Measurements from ENCODE around the gene RAET1L.
"Not testable (repeated sequence)": the region's sequence is repeated elsewhere in the genome, so short reads cannot be mapped to it uniquely, and the experiment has no call there.

RAET1L gene

DNA sequence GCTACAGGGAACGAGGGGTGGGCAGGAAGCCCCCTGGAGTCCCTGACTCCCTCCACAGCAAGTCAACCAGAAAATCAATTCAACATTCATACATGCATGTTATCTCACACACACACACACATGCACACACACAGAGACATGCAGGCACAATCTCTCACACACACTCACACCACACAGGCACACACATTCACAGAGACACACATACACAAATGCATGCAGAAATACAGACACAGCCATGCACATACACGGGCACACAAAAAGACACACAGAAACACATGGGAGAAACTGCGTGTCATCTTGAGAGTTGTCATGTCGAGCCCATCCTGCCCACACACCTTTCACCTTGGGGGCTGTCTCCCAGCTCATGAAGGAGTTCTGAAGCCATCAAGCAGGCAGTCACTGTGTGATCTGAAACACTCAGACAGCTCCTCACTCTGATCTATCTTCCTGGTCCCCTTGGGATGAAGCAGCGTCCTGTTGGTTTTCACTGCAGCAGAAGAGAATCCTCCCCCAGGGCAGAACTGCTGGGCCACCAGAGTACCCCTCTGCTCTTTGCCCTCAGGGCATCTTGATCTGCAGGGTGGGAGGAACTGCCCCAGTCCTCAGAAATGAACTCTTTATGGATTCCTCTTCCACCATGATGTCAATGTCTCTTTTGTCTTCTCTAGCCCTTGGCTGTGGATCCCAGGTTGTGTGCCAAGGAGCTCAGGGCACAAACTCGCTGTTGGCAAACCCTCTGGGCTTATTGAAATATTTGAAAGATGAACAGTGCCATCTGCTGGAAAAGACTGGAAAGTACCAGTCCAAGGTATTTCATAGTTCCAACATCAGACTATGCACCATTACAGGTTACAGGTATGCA lies 8.8 kb downstream of the RAET1L start:
- DNase-seq (ENCODE audit: low spot score), result peak; percentile 78

DNA sequence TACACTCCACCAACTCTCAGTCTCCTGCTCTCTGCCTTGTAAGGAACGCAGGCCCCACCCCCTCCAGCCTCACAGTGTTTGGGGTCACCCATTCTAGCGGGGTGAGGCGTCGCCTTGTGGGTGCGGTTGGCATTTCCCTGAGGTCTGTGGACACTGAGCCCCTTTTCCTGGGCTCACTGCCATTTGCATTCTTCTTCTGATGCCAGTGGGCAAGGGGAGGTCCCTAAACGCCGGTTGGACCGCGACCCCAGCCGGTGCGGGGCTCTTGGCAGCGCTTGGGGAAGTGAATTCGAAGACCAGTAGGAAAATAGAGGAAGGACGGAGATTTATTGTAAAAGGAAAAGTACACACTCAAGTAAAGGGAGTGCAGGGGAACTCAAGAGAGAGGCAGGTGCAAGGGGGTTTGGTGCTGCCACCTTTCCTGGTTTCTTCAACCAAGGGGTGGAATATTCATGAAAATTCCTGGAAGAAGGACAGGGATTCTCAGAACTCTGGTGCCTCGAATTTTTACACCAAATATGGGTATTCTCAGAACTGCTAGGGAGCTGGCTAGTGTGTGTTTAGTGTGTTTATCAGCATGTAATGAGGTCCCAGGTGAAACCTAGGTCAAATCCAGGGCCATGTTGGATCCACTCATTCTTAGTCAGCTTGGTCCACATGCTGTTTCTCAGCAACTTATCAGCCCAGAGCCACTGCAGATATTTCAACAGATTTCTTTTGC lies 9.9 kb downstream of the RAET1L start:
- DNase-seq (ENCODE audit: low spot score), result peak; percentile 43

DNA sequence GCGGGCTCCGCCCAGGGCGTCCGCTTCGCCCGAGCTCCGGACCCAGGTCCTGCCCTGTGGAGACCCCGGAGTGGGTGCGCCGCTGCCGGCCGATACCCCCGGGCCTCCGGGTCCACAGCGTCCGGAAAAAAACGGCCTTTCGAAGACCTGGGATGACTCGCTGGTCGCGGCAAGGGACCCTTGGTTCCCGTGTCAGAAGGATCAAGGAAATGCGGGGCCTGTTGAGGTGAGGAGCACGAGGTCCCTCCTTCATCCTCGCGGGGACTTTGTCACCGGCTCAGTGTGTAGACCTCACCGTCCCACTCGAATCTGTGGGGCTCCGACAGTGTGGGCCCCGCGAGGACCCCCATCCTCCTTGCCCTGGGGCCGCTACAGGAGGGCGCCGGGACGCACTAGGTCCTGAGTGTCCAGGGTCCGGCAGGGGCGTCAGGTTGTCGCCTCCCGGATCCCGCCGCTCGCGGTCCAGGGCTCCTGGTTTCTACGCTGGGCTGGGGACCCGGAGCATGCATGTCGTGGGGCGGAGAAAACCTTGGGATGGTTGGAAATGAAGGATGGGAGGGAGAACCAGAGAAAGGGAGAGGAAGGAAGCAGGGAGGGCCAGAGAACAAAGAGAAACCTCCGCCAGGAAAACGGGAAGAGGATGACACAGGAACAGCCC lies 10.6 kb downstream of the RAET1L start:
- DNase-seq (ENCODE audit: low spot score), result not testable (repeated sequence)

DNA sequence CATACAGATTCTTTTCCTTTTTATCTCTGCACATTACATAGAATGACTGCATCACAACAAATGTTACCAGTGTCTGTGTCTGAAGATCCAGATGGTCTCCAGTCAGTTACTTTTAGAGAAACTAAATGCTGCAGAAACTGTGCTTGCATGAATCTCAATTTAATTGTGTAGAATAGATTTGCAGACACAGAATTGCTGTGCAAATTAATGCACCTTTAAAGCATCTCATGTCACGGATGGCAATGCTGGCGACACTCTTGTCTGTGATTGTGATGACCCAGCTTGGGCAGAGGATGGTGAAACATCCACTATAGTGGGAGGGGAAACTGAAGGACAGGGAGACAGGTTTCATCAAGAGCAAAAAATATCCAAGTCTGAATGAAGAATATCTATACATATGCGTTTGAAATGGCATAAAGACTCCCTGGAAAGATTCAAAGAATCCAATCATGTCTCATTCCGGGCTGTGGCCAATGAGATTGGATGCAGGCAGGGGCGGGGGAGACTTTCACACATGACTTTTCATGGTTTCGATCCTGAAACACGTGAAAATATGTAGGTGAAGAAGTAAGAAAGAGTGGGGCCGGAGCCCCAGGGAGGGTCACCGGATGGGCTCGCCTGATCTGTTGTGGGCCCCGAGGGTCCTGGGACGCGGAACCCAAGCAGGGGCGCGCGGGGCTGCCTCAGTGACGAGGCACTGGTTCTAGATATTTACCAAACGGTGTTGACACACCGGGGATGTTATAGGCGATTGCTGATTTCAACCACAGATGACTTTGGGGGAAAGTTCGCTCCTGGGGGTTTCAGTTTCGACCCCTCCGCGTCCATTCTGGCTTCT lies 11.3 kb downstream of the RAET1L start:
- DNase-seq (ENCODE audit: low spot score), result not testable (repeated sequence)

DNA sequence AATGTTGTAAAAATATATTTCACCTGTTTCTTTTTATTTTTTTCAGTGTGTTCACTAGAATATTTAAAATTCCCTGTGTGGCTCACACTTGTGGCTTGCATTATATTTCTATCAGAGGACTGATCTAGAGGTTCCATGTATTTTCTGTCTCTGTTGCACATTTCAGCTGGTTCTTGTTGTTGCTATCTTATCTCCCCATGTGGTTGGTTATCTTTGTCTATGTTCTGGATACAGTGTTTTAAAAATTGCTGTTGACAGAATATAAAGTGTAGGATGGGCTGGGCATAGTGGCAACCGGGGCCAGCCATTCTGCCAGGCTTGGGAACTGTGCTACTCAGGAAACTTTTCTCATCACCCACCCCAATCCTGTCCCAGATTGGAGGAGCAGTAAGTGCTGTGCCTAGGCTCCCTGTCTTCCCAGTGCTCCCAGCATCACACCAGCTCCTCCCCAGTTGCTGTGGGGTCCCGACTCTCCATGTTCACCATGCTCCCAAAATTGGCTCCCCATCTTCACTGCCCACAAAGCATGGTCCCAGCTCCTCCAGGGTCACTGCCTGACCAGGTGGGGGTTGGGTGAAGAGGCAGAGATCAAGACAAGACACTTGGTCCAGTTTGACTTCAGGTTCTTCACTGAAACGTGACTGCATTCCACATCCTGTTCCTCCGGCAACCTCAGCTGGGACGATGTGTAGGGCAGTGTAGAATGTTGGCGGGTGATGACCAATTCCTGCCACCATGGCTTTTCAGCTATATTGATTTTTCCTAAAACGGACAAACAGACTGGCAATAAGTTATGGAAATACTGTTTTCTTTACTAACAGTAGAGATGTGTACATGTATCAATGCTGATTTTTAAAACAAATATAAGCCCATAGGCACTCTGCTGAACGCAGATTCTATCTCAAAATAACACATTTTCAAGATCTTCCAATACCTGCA lies 12.2 kb downstream of the RAET1L start:
- DNase-seq (ENCODE audit: low spot score), result not testable (repeated sequence)

DNA sequence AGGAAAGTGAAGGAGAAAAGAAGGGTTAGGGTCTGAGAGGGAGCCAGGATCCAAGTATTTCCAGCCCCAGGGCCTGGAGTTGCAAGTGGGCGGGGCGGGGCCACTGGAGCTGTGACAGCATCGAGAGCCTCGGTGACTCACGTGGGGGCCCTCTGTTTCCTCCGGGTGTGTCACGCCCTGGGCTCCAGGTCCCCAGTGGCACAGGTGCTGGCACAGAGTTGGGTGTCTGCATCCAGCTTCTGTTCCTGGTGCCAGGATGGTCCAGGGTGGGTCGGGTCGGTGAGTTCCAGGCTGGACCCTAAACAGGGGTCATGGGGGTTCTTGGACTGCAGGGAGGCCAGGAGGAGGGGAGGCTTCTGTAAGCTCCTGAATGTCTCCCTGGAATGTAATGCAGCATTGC lies 16.7 kb downstream of the RAET1L start:
- DNase-seq (ENCODE audit: low spot score), result peak; percentile 29

DNA sequence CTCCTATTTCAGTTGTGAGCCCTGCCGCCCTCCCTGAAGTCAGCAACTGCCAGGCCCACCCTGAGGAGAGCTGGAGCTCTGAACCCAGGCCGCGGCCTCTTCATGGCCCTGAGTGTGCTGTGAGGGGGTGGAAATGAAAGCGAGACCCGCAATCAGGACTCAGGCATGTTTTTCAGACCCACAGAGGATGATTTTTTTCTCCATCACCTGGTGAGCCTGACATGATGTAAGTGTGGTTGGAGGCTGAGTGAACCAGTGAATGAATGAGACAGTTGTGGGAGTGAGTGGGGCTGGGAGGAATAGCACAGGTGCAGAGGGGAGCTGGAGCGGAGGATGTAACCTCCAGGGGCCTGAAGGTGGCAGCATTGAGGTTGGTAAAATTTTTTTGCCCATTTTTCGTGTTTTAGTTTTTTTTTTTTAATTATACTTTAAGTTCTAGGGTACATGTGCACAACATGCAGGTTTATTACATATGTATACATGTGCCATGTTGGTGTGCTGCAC lies 18.3 kb downstream of the RAET1L start:
- peak; percentile 31 for DNase-seq (ENCODE audit: low spot score)

DNA sequence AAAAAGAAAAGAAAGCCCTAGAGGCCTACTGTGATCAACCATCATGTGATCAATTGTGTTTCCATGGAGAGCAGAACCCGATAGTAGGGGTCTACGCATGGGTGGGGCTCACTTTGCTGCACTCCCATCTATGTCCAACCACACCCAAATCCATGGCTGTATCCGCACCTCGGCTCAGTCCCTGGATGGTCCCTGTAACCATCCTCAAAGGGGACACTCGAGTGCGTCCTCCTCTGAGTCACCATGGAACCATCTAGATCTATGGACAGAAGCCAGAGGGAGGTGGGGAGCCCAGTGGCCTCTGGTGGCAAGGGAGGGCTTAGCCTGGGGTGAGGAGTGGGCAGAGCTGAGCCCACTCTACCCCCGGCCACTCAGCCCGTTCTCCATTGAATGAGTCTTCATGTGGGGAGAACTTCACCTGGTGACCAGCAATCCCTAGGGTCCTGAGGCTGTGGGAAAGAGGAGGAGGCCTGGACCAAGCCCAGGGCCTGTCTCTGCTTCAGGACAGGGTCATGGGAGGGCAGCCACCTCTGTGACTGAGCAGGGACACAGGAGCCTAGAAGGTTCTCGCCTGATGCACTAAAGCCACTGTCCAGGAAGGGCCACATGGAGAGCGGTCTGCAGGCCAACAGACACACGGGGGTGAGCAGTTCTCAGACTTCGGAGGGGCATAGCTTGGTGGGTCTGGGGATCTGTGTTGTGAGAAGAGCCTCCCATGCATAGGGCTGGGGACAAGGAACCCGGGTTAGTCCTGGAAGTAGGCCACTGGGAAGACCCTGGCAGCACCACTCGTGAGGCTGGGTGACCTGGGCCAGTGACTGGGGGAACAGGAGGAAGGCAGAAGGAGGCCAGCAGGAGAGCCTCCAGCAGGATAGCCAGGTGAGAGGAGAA lies 19.3 kb downstream of the RAET1L start:
- DNase-seq (ENCODE audit: low spot score), result no peak

DNA sequence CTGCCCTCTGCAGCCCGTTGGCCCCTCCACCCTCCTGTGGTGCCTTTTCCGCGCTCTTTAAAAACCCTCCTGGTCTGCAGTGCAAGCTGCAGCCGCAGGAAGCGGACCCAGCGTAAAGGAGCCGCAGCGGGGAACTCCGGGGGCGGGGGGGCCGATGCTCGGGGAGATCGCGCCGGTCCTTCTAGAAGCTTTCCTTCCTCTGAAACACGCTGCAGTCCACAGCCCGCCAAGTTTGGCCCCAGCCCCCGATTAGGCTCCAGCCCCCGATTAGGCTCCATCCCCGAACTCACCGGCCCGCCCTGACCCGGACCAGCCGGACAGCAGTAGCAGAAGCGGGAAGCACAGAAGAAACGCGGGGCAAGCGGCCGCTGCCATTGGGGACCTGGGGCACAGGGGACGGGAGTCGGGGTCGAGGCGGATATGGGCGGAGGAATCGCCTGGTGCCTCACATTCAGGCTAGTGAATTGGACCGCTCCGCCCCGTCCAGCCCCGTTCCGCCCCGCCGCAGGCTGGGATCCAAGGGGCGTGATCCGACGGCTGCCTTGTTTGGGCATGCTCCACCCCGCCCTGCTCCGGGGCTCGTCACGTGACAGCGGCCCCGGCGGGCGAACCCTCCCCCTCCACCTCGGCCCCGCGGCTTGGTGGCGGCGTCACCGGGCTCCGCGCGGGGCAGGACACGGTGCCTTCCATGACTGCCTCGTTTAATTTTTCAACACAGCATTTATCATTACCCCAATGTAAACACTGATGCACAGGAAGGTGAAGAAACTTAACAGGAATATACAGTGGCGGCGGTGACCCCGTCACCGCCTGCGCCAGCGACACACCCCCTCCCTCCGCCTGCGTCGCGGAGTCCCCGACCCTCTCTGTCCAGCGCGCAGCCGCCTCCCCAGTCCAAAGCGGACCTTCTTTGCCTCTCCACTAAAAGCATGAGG lies 20.3 kb downstream of the RAET1L start:
- DNase-seq (ENCODE audit: low spot score), result peak; percentile 88

DNA sequence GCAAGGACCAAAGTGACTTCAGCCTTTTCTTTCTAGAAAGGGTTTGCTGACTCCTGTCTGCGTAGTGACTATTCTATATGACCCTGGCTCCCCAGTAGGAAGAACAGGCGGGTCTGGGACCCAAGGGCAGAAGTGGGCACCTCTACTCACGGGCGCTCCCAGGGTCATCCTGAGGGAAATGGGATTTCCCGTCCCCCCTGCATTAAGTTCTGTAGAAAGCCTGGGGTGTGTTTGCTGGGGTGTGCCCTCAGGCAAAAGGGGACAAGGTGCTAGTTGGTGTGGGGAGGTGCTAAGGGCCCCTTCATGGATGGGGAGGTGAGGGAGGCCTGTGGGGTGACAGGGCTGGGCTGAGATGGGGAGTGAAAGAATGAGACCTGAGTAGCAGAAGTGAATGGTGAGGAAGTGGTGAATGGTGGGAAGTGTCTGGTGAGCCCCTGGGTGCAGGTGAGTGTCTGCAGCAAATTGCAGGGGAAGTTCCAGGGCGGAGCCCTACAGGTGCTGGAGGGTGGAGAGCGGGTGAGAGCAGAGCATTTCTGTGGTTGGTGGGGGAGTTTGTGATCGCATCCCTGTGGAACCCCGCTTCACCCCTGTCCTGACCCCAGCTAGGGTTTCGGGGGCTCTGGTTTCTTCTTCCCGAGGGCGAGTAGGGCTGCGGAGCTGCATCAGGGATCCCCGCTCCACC lies 21.1 kb downstream of the RAET1L start:
- DNase-seq (ENCODE audit: low spot score), result peak; percentile 64

DNA sequence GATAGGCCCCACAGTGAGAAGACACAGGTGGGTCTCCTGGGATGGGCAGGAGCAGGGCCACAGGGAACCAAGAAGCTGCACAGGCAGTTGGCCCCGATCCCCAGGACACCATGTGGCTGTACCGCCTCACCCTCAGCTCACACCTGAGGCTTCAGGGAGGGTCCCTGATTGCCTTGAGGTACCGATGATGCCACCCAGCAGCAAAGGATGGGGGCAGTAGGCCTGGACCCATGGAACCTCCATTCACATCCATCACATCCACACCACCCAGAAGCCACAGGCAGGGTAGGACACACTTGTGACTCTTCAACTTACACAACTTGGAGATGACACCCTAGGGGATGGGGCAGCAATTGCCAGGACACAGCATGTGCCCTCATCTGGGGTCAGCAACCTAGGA lies 21.7 kb downstream of the RAET1L start:
- DNase-seq (ENCODE audit: low spot score), result not testable (repeated sequence)

DNA sequence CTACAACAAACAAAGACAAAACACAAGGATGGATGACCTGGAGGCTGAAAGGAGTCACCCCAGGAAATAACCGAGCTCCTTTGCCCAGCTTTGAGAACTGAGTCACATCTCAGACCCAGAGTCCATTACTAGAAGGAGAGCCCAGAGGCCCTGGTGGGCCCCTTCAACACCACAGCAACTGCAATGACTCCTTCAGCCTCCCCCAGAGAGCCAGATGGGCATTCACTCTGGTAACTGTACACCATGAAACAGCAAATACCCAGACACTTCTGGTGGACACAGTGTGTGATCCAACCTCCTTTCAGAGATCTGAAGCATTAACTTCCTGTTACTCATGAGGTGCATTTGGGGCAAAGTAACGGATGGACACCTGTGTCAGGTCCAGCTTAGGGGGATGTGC lies 22.6 kb downstream of the RAET1L start:
- no peak for DNase-seq (ENCODE audit: low spot score)

DNA sequence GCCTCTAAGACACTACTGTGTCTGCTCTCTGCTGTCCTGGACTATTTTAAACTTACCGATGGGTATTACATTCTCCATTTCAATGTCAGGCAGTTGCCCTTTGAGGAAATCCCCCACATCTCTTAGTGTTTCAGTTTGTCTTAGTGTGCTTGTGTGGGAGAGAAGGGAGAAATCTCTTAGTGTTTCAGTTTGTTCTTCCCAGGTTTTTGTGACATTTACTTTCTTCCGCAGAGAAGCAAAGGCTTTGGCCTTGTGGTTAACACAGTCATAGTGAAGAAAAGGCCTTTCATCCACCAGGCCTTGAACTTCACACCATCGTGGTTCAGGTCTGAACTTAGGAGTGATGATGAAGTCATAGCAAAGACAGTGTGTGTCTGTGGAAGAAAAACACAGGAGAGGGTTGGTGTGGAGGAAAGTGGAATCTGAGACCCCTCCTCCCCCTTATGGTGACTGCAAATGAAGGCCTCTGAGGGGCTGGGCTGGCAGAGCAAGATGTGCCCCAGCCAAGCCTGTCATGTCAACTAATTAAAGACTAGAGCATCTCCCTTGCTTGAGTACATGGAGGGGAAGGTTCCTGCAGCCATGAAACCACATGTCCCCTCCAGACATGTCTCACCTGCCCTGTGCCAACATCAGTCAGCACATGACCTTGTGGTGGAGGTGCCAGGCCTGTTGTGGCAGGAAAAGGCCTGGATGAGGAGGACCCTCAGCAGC lies 23.9 kb downstream of the RAET1L start:
- DNase-seq (ENCODE audit: low spot score), result no peak

DNA sequence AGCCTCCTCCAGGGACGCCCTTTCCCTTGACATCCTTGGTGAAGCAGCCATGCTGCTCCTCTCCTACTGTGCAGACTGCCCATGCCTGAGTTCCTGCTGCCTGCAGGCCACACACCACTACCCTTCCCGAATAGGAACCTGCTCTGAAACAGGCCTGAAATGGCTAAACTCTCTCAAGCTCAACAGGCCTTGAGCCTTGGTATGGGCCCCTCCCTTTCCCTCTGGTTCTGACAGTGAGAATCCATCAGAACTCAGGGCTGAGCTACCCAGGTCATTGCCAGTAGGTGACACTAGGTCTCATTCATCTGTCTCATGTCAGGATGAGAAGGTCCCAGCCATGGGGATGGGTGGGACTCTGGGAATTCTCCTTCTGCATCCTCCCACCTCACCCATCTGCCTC lies 25.7 kb downstream of the RAET1L start:
- no peak for DNase-seq (ENCODE audit: low spot score)

DNA sequence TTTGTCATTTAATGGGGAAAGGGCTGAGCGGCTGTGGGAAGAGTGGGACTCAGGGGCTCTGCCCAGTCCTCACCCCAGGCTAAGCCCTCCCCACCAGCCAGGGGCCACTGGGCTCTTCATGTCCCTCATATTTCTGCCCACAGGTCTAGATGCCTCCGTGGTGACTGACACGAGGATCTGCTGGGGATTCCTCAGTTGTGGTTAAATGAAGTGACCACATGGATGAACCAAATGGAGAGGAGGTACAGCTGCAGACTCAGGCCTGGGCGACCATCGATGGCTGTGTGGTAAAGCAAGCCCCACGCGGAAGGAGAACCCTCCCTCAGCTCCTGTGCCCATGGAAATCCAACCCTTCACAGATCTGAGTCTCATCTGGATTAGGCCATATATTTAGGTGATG lies 29.4 kb downstream of the RAET1L start:
- DNase-seq (ENCODE audit: low spot score), result no peak

DNA sequence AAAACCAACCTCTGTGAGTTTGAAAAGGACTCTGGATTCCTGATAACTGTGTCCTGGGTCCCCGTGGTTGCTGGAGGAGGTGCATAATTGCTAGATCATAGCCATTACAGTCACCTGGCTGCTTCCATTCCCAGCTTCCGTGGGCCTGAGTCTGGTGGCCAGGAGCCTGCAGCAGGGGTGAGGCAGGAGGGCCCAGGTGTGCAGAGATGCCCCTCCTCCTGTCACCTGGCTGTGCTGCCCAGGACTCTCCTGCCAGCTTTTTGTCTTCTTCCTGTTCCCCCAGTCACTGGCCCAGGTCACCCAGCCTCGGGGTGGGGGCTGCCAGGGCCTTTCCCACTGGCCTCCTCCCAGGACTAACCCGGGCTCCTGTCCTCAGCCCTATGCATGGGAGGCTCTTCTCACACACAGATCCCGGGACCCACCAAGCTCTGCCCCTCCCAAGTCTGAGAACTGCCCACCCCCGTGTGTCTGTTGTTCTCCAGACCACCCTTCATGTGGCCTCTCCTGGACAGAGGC lies 30.0 kb downstream of the RAET1L start:
- DNase-seq (ENCODE audit: low spot score), result no peak

DNA sequence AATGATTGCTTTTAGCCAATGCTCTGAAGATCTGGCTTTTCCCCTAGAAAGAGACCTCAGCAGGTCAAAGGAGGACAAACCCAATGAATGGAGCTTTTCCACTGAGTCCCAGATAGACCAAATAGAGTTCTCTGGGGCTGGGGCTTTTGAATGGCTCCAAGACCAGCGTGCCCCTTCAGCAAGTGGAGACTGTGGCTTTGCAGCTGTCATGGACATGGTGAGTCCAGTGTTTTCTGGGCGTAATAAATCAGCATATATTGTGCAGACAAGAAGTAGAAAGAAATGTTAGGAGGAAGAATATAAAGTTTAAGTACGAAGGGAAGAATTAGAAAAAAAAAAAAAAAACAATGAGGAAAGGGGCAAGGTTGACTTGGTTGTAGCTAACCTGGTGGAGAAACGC lies 33.5 kb downstream of the RAET1L start:
- DNase-seq (ENCODE audit: low spot score), result no peak

Data from CD4-positive, alpha-beta T cell treated with Interleukin-15 for 4 hours (primary cell).